Heart left ventricle (tissue), 13 donors: ENCODE data around the gene DUSP22.

Experiments
- POLR2A ChIP-seq, 2 donors: fragments of 450-650 bp; IDR thresholded peaks; one replicate each; pipeline ENCODE4 v1.6.1; 2017; ENCODE audit warnings: antibody characterized with exemption in 2 of 2, mild to moderate bottlenecking in 2 of 2, moderate library complexity in 2 of 2
- TF ChIP-seq, protein P1 (sequence below), 12 donors: fragments of 200-600 bp; sonication (generic) in 4 of 12; IDR thresholded peaks; one replicate each; pipeline versions ENCODE4 v1.5.0 to v1.8.0; 2018 to 2022; ENCODE audit warnings: antibody characterized with exemption in 12 of 12, mild to moderate bottlenecking in 5 of 12
- donor health status: ischemic (EF 13 %, LVEDD 7.1; RV severe dilation, severe dysfunction).
- donor health status: DM: no; HTN: yes; CAD: no.
- donor health status: DM: no; HTN: no; CAD: no.
- donor health status: ischemic (EF 25% LVEDD 6.9; RV normal size, moderate dysfunction).
- donor health status: ischemic (EF 25% LVEDD 5.7; RV mildly dilated, moderate dysfunction).
- donor health status: ischemic (EF 35%, LVEDD 5.7; RV mildly dilated, moderate dysfunction).
- donor health status: nonischemic (EF 11% LVEDD 7.7; RV severe dilation, severe dysfunction).
- donor health status: DM: yes; HTN: yes; CAD: no.
- donor health status: PGD.
- donor health status: ischemic (EF 29% LVEDD 5.4; RV normal size, mild dysfunction).
- donor health status: nonischemic (EF 23%, LVEDD 6.1; RV moderate dilation, normal function).

DNA sequence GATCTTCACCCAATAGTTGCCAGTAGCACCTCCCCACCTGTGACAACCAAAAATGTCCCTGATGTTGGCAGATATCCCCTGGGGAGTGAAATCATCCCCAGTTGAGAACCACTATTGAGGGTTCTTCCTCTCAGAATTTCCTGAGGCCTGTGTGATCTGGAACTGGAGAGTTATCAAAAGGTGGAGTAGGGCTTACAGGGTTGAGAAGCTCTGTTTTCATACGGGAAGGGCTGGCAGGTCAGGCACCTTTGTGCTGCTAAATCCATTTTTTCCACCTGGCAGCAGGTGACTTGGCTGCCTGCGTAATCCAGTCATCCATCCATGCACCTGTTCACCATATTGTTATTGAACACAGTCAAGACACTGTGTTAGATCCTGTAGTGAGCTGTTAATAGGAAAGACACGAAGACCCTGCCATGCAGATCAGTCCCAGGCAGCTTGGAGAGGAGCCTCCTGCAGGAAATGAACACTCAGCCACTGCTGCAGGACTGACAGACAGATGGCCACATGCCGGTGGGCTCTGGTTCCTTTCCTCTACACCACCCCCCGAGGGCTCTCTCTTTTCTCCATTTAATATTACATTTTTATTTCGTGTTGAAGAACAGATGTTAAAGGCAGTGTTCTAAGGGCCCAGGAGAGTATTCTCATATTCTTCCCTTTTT lies 5.4 kb downstream of the DUSP22 start:
- TF ChIP-seq, protein P1, sequence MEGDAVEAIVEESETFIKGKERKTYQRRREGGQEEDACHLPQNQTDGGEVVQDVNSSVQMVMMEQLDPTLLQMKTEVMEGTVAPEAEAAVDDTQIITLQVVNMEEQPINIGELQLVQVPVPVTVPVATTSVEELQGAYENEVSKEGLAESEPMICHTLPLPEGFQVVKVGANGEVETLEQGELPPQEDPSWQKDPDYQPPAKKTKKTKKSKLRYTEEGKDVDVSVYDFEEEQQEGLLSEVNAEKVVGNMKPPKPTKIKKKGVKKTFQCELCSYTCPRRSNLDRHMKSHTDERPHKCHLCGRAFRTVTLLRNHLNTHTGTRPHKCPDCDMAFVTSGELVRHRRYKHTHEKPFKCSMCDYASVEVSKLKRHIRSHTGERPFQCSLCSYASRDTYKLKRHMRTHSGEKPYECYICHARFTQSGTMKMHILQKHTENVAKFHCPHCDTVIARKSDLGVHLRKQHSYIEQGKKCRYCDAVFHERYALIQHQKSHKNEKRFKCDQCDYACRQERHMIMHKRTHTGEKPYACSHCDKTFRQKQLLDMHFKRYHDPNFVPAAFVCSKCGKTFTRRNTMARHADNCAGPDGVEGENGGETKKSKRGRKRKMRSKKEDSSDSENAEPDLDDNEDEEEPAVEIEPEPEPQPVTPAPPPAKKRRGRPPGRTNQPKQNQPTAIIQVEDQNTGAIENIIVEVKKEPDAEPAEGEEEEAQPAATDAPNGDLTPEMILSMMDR (IDR thresholded peaks at IDR 0.05): no peak
- TF ChIP-seq POLR2A (IDR thresholded peaks at IDR 0.05): no peak
